ENCODE results near the gene RHBDD1.
"Not testable (repeated sequence)": the region's sequence is repeated elsewhere in the genome, so short reads cannot be mapped to it uniquely, and the experiment has no call there.

The RHBDD1 gene

GRCh38 chr2:226799976-226800940, 35.6 kb upstream of the RHBDD1 start:
- no peak for DNase-seq

DNA sequence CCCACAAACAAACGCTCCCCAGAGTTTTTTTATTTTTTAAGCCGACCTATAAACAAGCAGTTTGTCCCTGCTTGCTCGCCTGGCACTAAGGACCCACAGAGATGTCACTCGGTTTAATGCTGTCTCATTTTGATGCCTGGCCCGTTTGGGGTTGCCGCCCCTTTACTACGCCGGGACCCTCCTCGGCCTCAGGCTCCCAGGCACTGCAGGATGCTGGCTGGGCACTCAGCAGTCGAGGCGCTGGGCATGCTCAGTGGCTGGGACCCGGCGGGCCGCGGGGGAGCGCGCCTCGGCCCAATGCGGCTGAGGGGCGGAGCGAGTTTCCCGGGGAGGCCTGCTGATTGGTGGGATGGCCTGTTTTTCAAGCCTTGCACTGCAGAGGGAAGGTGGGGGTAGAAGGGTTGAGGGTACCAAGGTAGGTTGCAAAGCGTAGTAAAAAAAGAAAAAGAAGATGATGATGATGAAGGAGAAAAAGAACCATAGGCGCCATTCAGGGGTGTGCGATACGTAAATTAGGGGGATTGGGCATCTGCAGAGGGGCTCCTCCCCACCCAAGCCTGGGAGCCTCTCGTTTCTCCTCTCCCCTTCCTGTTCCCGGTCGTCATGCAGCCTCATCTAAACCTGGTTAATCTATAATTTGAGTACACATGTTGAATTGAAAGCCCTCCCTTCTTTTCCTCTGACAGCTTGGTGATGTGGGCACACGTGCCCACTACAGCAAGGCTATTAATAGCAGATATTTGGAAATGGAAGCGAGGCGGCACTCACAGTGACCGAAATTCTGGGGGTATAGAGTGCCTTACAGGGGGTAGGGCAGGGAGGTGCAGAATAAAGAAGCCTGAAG, 34.7 kb upstream of the RHBDD1 start:
- DNase-seq: peak; percentile 75 to 78

- peak in 1 of 2 donors; percentile 78 for DNase-seq
These were observed 33.3 kb upstream of the RHBDD1 start for GRCh38 chr2:226802573-226802972.

GRCh38 chr2:226803410-226803809, 32.4 kb upstream of the RHBDD1 start:
- DNase-seq: no peak

DNA sequence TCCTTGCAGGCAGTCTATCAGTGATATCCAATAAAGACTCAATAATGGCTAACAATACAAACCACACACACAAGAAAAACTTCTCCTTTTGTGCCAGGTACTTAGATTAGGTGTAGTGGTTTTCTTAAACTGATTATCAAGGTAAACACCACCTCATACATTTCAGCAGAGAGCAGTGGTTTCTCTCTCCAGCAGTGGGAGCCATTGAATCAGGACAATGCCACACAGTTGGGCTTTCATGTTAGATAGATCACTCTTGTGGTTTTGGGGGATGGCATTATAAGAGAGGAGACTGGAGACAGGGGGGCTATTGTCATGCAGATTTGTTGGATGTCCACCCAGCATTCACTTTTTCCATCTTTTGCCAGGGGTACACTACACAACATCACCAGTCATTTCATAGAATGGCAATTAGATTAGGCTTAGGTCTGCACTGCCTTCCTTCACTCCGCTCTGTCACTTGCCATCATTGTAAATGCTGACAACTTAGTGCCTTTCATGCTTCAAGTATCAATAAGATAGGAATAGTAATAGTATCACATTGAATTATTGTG, 22.6 kb upstream of the RHBDD1 start:
- DNase-seq: no peak

DNA sequence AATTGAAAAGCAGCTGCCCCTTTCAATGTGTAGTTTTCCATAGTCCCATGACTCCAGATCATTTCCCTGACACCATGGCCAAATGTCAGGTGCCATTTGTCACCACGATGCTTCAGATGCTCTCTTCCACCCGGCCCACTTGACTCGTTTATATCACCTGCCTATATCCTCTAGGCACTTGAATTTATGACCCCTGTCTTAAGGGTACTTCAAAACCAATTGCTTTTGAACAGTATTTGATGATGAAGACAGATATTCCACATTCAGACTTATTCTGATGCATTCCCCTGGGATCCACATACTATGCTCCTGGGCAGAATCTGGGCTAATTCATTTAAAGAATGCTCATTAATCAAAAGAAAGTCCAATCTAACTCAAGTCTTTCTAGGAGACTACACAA, 16.9 kb upstream of the RHBDD1 start:
- no peak for DNase-seq

DNA sequence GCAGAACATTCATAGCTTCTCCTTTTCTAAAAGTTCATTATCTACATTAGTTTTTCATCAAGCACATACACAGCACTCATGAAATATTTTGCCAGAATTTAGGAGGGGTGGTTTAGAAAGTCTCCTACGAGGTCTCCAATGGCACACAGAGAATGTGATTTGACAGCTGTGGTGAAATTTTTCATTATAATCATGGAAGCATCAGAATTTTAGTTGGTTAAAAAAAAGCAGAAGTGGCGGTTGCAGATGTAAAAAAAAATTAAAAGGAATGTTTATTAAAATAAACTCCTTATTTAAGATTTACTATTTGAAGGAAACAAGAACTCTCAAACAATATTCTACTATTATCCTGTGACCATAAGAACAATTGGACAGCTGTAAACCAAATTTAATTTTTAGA, 10.8 kb upstream of the RHBDD1 start:
- no peak for DNase-seq

GRCh38 chr2:226828191-226828590, 7.7 kb upstream of the RHBDD1 start:
- DNase-seq: no peak

- DNase-seq: no peak
These were observed 5.9 kb upstream of the RHBDD1 start for GRCh38 chr2:226829721-226830631.

GRCh38 chr2:226831266-226831665, 4.6 kb upstream of the RHBDD1 start:
- no peak for DNase-seq

DNA sequence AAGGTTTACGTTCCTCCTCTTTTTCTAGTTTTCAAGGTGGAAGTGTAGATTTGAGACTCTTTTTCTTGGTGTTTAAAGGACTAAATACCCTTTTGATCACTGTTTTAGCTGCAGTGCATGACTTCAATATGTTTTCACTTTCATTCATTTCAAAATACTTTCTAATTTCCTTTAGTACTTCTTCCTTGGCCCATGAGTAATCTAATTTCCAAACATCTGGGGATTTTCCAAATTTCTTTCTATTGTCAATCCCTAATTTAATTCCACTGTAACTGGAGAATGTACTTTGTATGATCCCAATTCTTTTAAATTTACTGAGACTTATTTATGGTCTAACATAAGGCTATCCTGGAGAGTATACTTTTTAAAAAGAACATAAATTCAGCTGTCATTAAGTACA, 3.8 kb upstream of the RHBDD1 start:
- no peak for DNase-seq

DNA sequence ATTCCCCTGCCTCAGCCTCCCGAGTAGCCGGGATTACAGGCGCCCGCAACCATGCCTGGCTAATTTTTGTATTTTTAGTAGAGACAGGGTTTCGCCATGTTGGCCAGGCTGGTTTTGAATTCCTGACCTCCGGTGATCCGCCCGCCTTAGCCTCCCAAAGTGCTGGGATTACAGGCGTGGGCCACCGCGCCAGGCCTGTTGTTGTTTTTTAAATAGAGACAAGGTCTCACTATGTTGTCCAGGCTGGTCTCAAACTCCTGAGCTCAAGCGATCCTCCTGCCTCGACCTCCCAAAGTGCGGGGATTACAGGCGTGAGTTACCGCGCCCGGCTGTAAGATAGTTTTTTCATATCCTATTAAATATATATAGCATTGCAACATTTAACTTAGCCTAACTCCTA, 974 bp upstream of the RHBDD1 start:
- DNase-seq: not testable (repeated sequence)

- DNase-seq: no peak
These were observed 446 bp upstream of the RHBDD1 start for GRCh38 chr2:226835420-226835795.

GRCh38 chr2:226836548-226836885, 663 bp downstream of the RHBDD1 start:
- no peak for DNase-seq

DNA sequence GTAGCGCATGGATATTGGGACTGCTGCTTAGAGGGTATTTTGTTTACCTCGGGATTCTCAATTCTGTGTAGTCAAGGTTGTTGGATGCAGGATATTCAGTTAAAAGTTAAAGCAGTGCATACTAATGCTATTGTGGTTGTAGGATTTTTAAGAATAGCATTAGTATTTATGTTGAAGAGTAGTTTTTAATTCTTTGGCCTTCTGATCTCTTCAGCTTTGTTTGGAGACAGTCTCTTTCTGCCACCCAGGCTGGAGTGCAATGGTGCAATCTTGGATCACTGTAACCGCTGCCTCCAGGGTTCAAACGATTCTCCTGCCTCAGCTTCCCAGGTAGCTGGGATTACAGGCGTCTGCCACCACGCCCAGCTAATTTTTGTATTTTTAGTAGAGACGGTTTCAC, 1.5 kb downstream of the RHBDD1 start:
- no peak for DNase-seq

DNA sequence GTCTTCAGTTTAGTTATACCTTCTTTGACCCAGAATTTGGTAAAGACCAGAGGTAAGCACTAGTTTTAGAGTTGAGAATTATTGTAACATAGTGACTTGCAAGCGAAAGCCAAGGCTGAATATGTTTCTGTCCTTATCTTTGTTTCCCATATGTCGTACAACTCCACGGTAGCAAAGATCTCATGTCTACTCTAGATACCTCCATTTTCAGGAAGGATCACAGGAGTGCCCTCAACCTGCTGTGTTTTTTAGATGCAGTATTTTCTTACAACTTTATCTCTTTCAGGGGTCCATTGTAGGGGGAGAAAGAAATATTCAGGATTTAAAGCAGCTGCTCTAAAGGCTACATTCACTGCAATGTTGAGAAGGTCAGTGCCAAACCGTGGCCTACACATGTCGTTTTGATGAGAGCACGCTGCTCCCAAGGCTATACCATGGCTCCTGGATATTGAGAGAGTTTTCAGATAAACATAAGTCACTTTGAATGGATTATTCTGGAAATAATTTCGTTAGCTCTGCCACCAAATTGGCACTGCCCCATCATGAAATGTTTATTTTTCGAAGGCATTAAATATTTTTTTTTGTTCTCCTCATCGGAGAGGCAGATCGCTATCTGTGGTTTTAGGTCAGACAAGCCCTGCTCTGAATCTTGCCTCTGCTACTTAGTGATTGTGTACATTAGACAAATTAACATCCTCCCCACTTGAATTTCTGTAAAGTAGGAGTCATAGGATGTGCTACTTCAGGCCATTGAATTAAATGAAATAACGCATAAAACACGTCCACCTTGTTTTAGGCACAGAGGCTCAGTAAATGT, 2.1 kb downstream of the RHBDD1 start:
- peak in 1 of 2 donors; percentile 33 for DNase-seq

DNA sequence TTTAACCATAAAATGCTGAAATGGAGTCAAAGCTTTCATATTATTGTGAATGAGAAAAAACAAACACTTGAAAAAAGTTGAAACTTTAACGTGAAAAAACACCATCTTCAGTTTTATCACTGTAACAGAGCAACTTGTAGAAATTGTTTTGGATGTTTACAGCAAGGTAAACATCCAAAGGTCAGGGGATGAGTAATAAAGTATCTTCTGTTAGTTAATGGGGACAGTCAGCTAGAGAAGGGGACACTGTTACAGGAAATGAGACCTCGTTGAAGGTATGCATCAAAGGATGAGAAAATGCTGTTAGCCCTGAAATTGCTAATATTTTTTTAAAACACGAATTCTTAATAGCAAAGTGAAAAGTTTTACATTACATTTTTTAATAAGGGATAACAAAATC, 2.9 kb downstream of the RHBDD1 start:
- no peak for DNase-seq

- peak in 1 of 2 donors; percentile 31 for DNase-seq
These were observed 3.3 kb downstream of the RHBDD1 start for GRCh38 chr2:226839161-226839560.

- DNase-seq: no peak
These were observed 4.1 kb downstream of the RHBDD1 start for GRCh38 chr2:226839951-226840350.

GRCh38 chr2:226843001-226843400, 7.1 kb downstream of the RHBDD1 start:
- DNase-seq: not testable (repeated sequence)

DNA sequence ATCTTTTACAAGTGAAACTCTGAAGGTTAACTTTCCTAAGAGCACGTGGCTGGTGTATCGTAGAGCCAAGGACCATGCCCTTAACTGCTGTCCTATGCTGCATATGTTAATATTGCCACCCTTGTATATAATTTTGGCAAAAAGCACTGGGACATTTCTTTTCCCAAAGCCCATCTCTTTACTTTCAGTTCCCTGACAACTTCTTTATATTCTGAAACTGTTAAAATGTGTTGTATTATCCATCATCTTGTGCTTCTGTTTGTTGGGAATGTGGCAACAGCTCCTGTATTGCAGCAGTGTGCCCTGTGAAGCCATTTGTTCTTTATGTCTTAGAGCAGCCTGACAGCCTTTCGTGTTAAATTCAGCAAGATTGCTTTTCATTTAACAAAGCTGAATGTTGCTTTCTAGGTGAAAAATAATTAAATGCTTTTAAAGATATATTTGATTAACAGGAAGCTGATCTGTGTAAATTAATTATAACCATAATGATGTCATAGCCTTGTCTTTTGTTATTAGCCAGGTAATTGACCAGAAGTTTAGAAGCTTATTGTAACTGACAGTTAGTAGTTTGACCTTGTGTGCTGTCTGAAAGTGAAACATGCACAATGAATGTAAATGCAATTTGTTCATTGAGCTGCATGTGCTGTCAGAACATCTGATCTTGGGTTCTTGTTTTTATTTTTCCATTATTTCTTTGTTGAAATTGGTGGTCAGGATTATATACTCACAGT, 9.7 kb downstream of the RHBDD1 start:
- no peak for DNase-seq
